ENCODE measurements around the gene PLPP1.

Gene PLPP1

GRCh38 chr5:55393501-55394175 lies 141.1 kb downstream of the PLPP1 start:
- no peak for DNase-seq

GRCh38 chr5:55392669-55393068 lies 142.1 kb downstream of the PLPP1 start:
- no peak for DNase-seq

GRCh38 chr5:55391707-55392106 lies 143.1 kb downstream of the PLPP1 start:
- DNase-seq = no peak

DNA sequence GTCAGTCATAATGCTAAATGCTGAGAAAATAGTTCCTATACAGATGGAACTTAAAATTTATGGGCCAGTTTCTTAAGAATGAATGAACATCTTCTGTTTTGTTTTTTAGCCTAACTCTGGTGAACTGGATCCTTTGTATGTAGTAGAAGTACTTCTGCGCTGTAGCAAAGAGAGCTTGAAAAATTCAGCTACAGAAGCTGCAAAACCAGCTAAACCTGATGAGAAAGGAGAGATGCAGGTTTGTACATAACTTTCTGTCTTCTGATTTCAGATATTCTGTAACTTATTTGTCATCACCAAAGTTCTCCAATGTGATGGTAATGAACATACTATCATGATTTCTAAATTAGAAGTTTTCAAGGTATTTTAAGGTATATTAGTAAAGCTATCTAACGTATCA lies 146.9 kb downstream of the PLPP1 start:
- DNase-seq = no peak

- no peak for DNase-seq
Measured at GRCh38 chr5:55386356-55386755, 148.4 kb downstream of the PLPP1 start.

GRCh38 chr5:55385846-55386245 lies 148.9 kb downstream of the PLPP1 start:
- DNase-seq = no peak

DNA sequence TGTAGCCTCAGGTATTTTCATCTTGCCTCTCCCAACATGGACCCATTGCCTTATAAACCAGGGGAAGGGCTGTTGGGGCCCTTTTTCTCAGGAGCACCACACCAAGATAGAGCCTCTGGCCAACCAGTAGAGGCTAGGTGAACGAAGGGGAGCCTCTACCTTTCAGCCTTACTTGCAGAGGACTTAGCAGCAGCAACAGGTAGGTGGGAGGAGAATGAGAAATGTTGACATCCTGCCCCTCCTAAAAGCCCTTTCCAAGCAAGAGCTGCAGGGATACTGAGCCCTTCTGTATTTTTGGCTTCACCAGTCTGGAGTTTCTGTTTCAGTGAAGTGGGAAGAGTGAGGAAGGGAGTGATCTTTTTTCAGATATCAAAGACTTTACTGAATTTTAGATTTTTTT lies 149.5 kb downstream of the PLPP1 start:
- DNase-seq = no peak

DNA sequence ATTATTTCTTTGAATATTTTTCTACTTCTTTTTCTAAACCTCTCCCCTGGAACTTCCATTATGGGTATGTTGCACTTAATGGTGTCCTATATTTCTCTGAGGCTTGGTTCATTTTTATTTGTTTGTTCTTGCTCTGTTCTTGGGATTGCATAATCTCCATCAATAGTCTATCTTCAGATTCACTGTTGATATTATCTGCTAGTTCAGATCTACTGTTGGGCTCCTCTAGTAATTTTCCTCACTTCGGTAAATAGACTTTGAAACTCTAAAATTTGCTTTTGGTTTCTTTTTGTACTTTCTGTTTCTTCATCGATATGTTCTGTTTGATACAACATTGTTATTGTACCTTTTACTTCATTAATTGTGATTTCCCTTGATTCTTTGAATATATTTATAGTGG lies 150.7 kb downstream of the PLPP1 start:
- DNase-seq = no peak

DNA sequence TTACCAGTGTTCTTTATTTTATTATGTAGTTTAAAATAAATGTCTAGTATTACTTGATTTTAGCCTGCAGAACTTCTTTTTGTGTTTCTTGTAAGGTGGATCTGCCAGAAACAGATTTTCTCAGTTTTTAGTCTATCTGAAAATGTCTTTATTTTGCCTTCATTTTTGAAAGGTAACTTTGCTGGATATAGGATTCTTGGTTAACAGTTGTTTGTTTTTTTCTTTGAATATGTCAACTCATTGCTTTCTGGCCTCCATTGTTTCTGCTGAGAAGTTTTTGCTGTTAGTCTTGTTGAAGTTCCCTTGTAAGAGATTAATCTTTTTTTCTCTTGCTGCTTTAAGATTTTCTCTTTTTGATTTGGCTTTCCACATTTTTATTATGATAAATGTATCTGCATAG lies 151.5 kb downstream of the PLPP1 start:
- DNase-seq = no peak

DNA sequence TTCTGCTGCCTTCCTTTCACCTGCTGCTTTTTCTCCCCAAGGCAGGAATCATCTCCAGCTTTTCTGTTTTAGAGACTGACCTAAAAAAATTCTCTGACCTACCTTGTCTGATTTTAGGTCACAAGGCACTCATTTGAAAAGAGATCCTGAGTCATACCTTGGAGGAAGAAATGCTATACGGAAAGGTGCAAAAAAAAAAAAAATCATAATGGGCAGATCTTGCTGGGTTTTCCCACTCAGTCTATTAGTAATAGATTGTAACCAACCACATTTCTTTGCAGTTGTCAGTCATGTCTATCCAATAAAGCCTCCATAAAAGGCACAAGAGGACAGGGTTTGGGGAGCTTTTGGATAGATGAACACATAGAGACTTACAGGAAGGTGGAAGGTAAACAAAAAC lies 157.0 kb downstream of the PLPP1 start:
- no peak for DNase-seq
